PC-9 (cell line): ENCODE measurements around the gene HLA-DOB. TPM values are rescaled to one million over a fixed set of nuclear protein-coding genes. Genes with fewer than 3 reads are reported as not detected.

Experiments used
- BruUV-seq: library from RNA; stranded (reverse); fragments of 400-500 nt; replicated peaks from 2 replicates; lab custom pipeline; 2021; lab: Mats Ljungman, UMichigan
- CTCF ChIA-PET: fragments of 300-600 bp; sonication (Branson Sonifier 250); formaldehyde crosslinking; loops from one replicate; lab custom pipeline; 2022; ENCODE audit warnings: antibody characterized with exemption; lab: Charles Lee
- POLR2A ChIA-PET: fragments of 300-600 bp; sonication (Branson Sonifier 250); formaldehyde crosslinking; loops from one replicate; lab custom pipeline; 2022; ENCODE audit warnings: antibody characterized with exemption; ENCODE audit not compliant: unreplicated experiment; lab: Charles Lee
- DNase-seq, 2 experiments: peaks; one replicate each; pipeline versions ENCODE4 v3.0.0 to v3.0.0-alpha.2; 2015 to 2022; ENCODE audit warnings: mixed read lengths in 1 of 2
- H2AFZ ChIP-seq: fragments of 200-600 bp; sonication (generic); 2 replicates; pipeline ENCODE4 v1.8.1; 2017; ENCODE audit warnings: antibody characterized with exemption
- H3F3A ChIP-seq: fragments of 200-600 bp; sonication (generic); 2 replicates; pipeline ENCODE4 v1.8.1; 2017; ENCODE audit warnings: antibody characterized with exemption, mild to moderate bottlenecking, low read depth; ENCODE audit not compliant: insufficient read depth
- H3K27ac ChIP-seq: fragments of 200-600 bp; sonication (generic); 2 replicates; pipeline ENCODE4 v1.6.1; 2016; ENCODE audit warnings: mixed run types
- H3K27me3 ChIP-seq: fragments of 200-600 bp; sonication (generic); 2 replicates; pipeline ENCODE4 v1.6.1; 2016; ENCODE audit warnings: low read depth, mixed run types; ENCODE audit not compliant: insufficient read depth
- H3K36me3 ChIP-seq: fragments of 200-600 bp; sonication (generic); 2 replicates; pipeline ENCODE4 v1.6.1; 2016; ENCODE audit warnings: low read depth, mixed run types
- H3K4me1 ChIP-seq: fragments of 200-600 bp; sonication (generic); replicated peaks from 2 replicates; pipeline ENCODE4 v1.6.1; 2016; ENCODE audit warnings: mixed run types; ENCODE audit not compliant: insufficient read depth
- H3K4me2 ChIP-seq: fragments of 200-600 bp; sonication (generic); 2 replicates; pipeline ENCODE4 v1.6.1; 2017; ENCODE audit warnings: mixed run types
- H3K4me3 ChIP-seq: fragments of 200-600 bp; sonication (generic); 2 replicates; pipeline ENCODE4 v1.6.1; 2016; ENCODE audit warnings: mixed run types
- H3K79me2 ChIP-seq: fragments of 200-600 bp; sonication (generic); 2 replicates; pipeline ENCODE4 v1.6.1; 2017; ENCODE audit warnings: low read depth, mixed run types
- H3K9me2 ChIP-seq: fragments of 200-600 bp; sonication (generic); 2 replicates; pipeline ENCODE4 v1.8.1; 2017; ENCODE audit warnings: mild to moderate bottlenecking; ENCODE audit not compliant: insufficient read depth
- H3K9me3 ChIP-seq: fragments of 200-600 bp; sonication (generic); 2 replicates; pipeline ENCODE4 v1.8.1; 2016; ENCODE audit warnings: low read depth; ENCODE audit not compliant: insufficient read depth
- H4K20me1 ChIP-seq: fragments of 200-600 bp; sonication (generic); 2 replicates; pipeline ENCODE4 v1.8.1; 2017; ENCODE audit not compliant: insufficient read depth
- EZH2 ChIP-seq: fragments of 200-600 bp; sonication (generic); IDR thresholded peaks from 2 replicates; pipeline ENCODE4 v1.8.0; 2017; ENCODE audit warnings: antibody characterized with exemption, low read depth
- intact Hi-C: fragments of 100-400 bp; cut with micrococcal nuclease; formaldehyde crosslinking; loops from one replicate; pipeline ENCODE4 v1.10.0; 2022; ENCODE audit not compliant: unreplicated experiment
- total RNA-seq: library from RNA; stranded (reverse); gene quantifications from 2 replicates; pipeline ENCODE4 v1.2.3, GENCODE V29; 2021
- TF ChIP-seq, protein P1 (sequence below): fragments of 200-600 bp; sonication (generic); conservative IDR thresholded peaks from 2 replicates; pipeline ENCODE4 v1.6.1; 2017; ENCODE audit warnings: mixed run types, antibody characterized with exemption, mild to moderate bottlenecking, moderate library complexity

HLA-DOB gene
- total RNA-seq, 1 experiment from 2014 or later: 3.4 TPM

DNA sequence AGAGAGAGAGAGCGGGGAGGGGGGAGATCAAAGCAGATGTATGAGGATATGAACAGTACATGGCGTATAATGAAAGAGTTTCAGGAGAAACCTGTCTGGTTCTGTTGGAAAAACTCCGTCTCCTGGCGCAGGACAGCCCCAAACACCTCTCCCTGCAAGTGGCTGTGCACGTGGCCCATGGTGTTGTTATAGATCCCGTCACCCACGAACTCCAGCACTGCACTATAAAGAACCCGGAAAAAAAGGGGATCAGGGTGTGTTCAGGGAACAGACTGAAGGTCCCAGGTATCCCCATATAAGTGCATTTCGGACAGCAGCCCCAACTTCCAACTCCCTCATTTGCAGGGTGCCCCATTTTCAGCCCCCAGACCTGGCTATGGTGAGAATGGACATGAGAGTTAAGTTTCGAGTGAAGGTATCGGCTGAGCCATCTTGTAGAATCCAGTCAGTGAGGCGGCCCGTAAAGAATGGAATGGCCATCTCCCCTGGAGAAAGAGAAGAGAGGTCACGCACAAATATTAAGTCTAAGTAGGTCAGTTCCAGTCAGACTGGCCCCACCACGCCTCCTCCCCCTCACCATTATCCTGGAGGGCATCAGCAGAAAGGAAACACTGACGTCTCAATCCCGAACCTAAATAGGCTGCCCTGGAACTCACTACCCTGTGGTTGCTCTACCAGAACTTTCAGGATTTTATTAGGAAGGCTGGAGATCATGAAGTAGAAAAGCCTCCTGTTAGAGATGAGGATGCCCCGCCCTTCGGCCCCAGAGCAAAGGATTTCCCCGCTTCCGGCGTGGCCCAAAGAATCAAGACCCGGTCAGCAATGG is 35.4 kb upstream of the HLA-DOB start:
- no peaks in the 10 kb centered on the region for H3K27me3 ChIP-seq
- TF ChIP-seq EZH2: no peak
- TF ChIP-seq, protein P1, sequence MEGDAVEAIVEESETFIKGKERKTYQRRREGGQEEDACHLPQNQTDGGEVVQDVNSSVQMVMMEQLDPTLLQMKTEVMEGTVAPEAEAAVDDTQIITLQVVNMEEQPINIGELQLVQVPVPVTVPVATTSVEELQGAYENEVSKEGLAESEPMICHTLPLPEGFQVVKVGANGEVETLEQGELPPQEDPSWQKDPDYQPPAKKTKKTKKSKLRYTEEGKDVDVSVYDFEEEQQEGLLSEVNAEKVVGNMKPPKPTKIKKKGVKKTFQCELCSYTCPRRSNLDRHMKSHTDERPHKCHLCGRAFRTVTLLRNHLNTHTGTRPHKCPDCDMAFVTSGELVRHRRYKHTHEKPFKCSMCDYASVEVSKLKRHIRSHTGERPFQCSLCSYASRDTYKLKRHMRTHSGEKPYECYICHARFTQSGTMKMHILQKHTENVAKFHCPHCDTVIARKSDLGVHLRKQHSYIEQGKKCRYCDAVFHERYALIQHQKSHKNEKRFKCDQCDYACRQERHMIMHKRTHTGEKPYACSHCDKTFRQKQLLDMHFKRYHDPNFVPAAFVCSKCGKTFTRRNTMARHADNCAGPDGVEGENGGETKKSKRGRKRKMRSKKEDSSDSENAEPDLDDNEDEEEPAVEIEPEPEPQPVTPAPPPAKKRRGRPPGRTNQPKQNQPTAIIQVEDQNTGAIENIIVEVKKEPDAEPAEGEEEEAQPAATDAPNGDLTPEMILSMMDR: no peak
- H3F3A ChIP-seq: no peaks in the 10 kb centered on the region
- H3K27ac ChIP-seq: no peak overlapping the region
- DNase-seq: no peak
- H2AFZ ChIP-seq: peak overlapping the region; percentile 90
- ChIA-PET CTCF (interaction anchor here (0.7 to 1.5 kb wide), 3 partner anchors 14 to 117 kb away, joined by 3 to 47 read pairs (median 6); partner anchors contain the start of gene TAP2), POLR2A (no interaction called here)
- intact Hi-C loops: no loop called here
- no peaks in the 10 kb centered on the region for H4K20me1 ChIP-seq
- no peaks in the 10 kb centered on the region for H3K36me3 ChIP-seq
- H3K4me3 ChIP-seq: peak overlapping the region; percentile 87; the same call in 1 of the 2 replicates
- H3K9me2 ChIP-seq: no peaks in the 10 kb centered on the region
- BruUV-seq: no TSS peak
- peak overlapping the region; percentile 89 for H3K4me2 ChIP-seq
- no peaks in the 10 kb centered on the region for H3K9me3 ChIP-seq
- H3K79me2 ChIP-seq: no peaks in the 10 kb centered on the region
- H3K4me1 ChIP-seq: peaks cover 8% of the 10 kb centered on the region

DNA sequence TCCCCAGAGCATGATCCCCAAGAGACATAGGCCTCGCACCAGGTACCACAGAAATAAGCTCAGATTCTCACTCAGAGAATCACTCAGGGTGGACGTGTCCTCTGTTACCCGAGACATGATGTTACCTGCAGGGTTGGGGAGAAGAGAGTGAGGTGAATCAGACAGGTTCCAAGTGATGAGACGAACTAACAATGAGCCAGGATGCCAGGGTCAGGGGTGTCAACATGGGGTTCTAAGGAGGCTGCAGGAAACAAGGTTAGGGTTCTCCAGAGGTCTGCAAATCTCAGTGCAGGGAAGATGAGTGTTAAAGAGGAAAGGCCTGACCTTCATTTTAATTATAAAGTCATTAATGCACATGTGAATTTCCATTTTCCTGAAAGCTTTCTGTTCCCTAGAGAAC is 34.2 kb upstream of the HLA-DOB start:
- no peaks in the 10 kb centered on the region for H3K79me2 ChIP-seq
- no peaks in the 10 kb centered on the region for H3K9me3 ChIP-seq
- peaks cover 8% of the 10 kb centered on the region for H3K4me1 ChIP-seq
- no TSS peak for BruUV-seq
- intact Hi-C loops: no loop called here
- H3K36me3 ChIP-seq: no peaks in the 10 kb centered on the region
- H3K27ac ChIP-seq: no peak overlapping the region
- no peak overlapping the region for H3K4me2 ChIP-seq
- no peak overlapping the region for H3K4me3 ChIP-seq
- POLR2A ChIA-PET: no interaction called here
- no peaks in the 10 kb centered on the region for H3K27me3 ChIP-seq
- H3F3A ChIP-seq: no peaks in the 10 kb centered on the region
- DNase-seq: no peak
- H2AFZ ChIP-seq: no peak overlapping the region
- CTCF ChIA-PET: interaction anchor here (0.7 to 1.3 kb wide), 2 partner anchors 13 to 119 kb away, joined by 3 read pairs; partner anchors contain the start of gene TAP2
- H4K20me1 ChIP-seq: no peaks in the 10 kb centered on the region
- no peak for TF ChIP-seq EZH2
- TF ChIP-seq, protein P1: no peak
- no peaks in the 10 kb centered on the region for H3K9me2 ChIP-seq

DNA sequence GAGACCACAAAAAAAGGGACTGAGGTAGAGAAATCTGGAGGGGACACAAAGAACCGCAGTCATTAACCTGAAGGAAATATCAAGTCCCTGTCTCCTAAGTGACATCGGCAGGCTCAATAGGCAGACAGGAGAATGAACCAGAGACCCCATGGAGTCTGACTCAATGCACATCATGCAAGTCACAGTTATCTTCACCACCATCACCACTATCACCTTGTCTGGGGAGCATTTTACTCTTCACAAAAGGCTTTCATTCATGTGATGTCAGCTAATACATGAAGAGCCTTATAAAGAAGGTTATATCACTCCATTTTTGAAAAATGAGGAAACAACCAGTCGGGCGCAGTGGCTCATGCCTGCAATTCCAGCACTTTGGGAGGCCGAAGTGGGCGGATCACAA is 32.3 kb upstream of the HLA-DOB start:
- Histone ChIP-seq H3K4me3 (no peak overlapping the region), H4K20me1 (no peaks in the 10 kb centered on the region), H3F3A (no peaks in the 10 kb centered on the region), H3K4me2 (no peak overlapping the region), H2AFZ (no peak overlapping the region), H3K36me3 (no peaks in the 10 kb centered on the region), H3K79me2 (no peaks in the 10 kb centered on the region), H3K9me2 (no peaks in the 10 kb centered on the region), H3K9me3 (no peaks in the 10 kb centered on the region), H3K4me1 (peaks cover 8% of the 10 kb centered on the region), H3K27me3 (no peaks in the 10 kb centered on the region), H3K27ac (no peak overlapping the region)
- no TSS peak for BruUV-seq
- no peak for TF ChIP-seq EZH2
- TF ChIP-seq, protein P1: no peak
- intact Hi-C loops: loop anchor here (10.0 kb wide), 1 partner anchor 856 kb away; no protein-coding TSS in a partner anchor
- ChIA-PET CTCF (no interaction called here), POLR2A (no interaction called here)
- no peak for DNase-seq
